DOHH2 (cell line): ENCODE data around the gene ANO8.

Experiments
- H3F3A ChIP-seq: fragments of 200-600 bp; sonication (generic), shearing (Covaris generic); 2 replicates; pipeline ENCODE4 v1.6.0; 2016; ENCODE audit warnings: antibody characterized with exemption, mild to moderate bottlenecking; ENCODE audit not compliant: control insufficient read depth, insufficient read depth
- H3K27ac ChIP-seq: fragments of 200-600 bp; sonication (generic); 2 replicates; pipeline ENCODE4 v1.5.1; 2014; ENCODE audit warnings: low read depth, mild to moderate bottlenecking, low read length, moderate library complexity
- H3K27me3 ChIP-seq: fragments of 200-600 bp; sonication (generic); 2 replicates; pipeline ENCODE4 v1.6.1; 2014; ENCODE audit warnings: mild to moderate bottlenecking, low read length, mixed read lengths; ENCODE audit not compliant: control insufficient read depth
- H3K36me3 ChIP-seq: fragments of 200-600 bp; sonication (generic); 2 replicates; pipeline ENCODE4 v1.6.1; 2014; ENCODE audit warnings: mild to moderate bottlenecking, low read length, moderate library complexity, mixed read lengths; ENCODE audit not compliant: control insufficient read depth
- H3K4me1 ChIP-seq: fragments of 200-600 bp; sonication (generic); 2 replicates; pipeline ENCODE4 v1.6.1; 2014; ENCODE audit warnings: mild to moderate bottlenecking, low read length, mixed read lengths; ENCODE audit not compliant: control insufficient read depth
- H3K4me2 ChIP-seq: fragments of 200-600 bp; sonication (generic); 2 replicates; pipeline ENCODE4 v1.6.0; 2014; ENCODE audit warnings: mild to moderate bottlenecking, low read length, moderate library complexity
- H3K4me3 ChIP-seq: fragments of 200-600 bp; sonication (generic); 2 replicates; pipeline ENCODE4 v1.5.1; 2014; ENCODE audit warnings: mild to moderate bottlenecking, low read length, mixed read lengths
- H3K79me2 ChIP-seq: fragments of 200-600 bp; sonication (generic); 2 replicates; pipeline ENCODE4 v1.6.1; 2014; ENCODE audit warnings: mild to moderate bottlenecking, low read length, mixed read lengths; ENCODE audit not compliant: control insufficient read depth
- H3K9me2 ChIP-seq: fragments of 200-600 bp; sonication (generic); replicated peaks from 2 replicates; pipeline ENCODE4 v1.6.1; 2014; ENCODE audit warnings: mild to moderate bottlenecking, low read length, mixed read lengths; ENCODE audit not compliant: control insufficient read depth
- H3K9me3 ChIP-seq: fragments of 200-600 bp; sonication (generic); 2 replicates; pipeline ENCODE4 v1.6.1; 2014; ENCODE audit warnings: antibody characterized with exemption, low read length, mixed read lengths; ENCODE audit not compliant: control insufficient read depth, insufficient read depth
- H4K20me1 ChIP-seq: fragments of 200-600 bp; sonication (generic); 2 replicates; pipeline ENCODE4 v1.6.0; 2014; ENCODE audit warnings: low read depth, mild to moderate bottlenecking, antibody characterized with exemption, low read length, moderate library complexity; ENCODE audit not compliant: control insufficient read depth, insufficient read depth
- EZH2phosphoT487 ChIP-seq: fragments of 200-600 bp; sonication (generic); IDR thresholded peaks from 2 replicates; pipeline ENCODE4 v1.6.1; 2017; ENCODE audit warnings: borderline replicate concordance, mild to moderate bottlenecking, antibody characterized with exemption, low read length, moderate library complexity, mixed read lengths
- TF ChIP-seq, protein P1 (sequence below): fragments of 200-600 bp; sonication (generic); IDR thresholded peaks from one replicate; pipeline ENCODE4 v1.5.1; 2014; ENCODE audit warnings: antibody characterized with exemption, mild to moderate bottlenecking, low read depth, low read length; ENCODE audit not compliant: poor library complexity, severe bottlenecking

Gene ANO8

DNA sequence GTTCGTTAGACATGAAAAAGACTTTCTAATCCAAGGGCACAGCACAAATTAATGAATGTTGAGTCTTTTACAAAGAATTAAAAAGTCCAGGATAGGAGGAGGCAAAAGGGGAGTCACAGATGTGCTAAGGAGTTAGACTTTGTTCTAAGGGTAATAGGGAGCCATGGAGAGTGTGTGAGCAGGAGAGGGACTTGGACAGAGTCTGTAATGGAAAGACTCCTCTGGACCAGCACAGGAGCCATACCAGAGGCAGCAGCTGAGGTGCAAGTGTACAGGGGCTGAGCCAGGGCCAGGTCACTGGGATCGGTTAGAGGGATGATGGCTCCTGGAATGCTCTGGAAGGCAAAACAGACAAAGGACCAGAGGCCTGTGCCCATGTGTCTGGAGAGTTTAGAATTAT lies 13.2 kb upstream of the ANO8 start:
- no peak for TF ChIP-seq EZH2phosphoT487
- H3K27ac ChIP-seq, result no peak overlapping the region

GRCh38 chr19:17347361-17347760 lies 12.7 kb upstream of the ANO8 start:
- no peaks in the 10 kb centered on the region for H4K20me1 ChIP-seq
- 0 out of 2 replicates have a peak, but pooled peaks cover 3% of the 10 kb centered on the region for H3K27me3 ChIP-seq
- H3K9me3 ChIP-seq, result no peaks in the 10 kb centered on the region
- TF ChIP-seq, protein P1, sequence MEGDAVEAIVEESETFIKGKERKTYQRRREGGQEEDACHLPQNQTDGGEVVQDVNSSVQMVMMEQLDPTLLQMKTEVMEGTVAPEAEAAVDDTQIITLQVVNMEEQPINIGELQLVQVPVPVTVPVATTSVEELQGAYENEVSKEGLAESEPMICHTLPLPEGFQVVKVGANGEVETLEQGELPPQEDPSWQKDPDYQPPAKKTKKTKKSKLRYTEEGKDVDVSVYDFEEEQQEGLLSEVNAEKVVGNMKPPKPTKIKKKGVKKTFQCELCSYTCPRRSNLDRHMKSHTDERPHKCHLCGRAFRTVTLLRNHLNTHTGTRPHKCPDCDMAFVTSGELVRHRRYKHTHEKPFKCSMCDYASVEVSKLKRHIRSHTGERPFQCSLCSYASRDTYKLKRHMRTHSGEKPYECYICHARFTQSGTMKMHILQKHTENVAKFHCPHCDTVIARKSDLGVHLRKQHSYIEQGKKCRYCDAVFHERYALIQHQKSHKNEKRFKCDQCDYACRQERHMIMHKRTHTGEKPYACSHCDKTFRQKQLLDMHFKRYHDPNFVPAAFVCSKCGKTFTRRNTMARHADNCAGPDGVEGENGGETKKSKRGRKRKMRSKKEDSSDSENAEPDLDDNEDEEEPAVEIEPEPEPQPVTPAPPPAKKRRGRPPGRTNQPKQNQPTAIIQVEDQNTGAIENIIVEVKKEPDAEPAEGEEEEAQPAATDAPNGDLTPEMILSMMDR, result no peak
- no peak for TF ChIP-seq EZH2phosphoT487
- peaks cover 11% of the 10 kb centered on the region for H3K36me3 ChIP-seq
- H3K9me2 ChIP-seq, result no peaks in the 10 kb centered on the region
- H3K79me2 ChIP-seq, result no peaks in the 10 kb centered on the region
- peaks cover 11% of the 10 kb centered on the region for H3F3A ChIP-seq
- no peak overlapping the region for H3K27ac ChIP-seq
- no peak overlapping the region for H3K4me3 ChIP-seq
- H3K4me1 ChIP-seq, result peaks cover 61% of the 10 kb centered on the region
- H3K4me2 ChIP-seq, result no peak overlapping the region

More for the DNA sequence above, 13.2 kb upstream of the ANO8 start:
- no peak overlapping the region for H3K4me2 ChIP-seq
- peaks cover 8% of the 10 kb centered on the region for H3K36me3 ChIP-seq
- no peak overlapping the region for H3K4me3 ChIP-seq
- no peaks in the 10 kb centered on the region for H3K79me2 ChIP-seq
- no peaks in the 10 kb centered on the region for H3K9me3 ChIP-seq
- no peaks in the 10 kb centered on the region for H4K20me1 ChIP-seq
- peaks cover 61% of the 10 kb centered on the region for H3K4me1 ChIP-seq
- H3K27me3 ChIP-seq, result 0 out of 2 replicates have a peak, but pooled peaks cover 3% of the 10 kb centered on the region
- H3K9me2 ChIP-seq, result no peaks in the 10 kb centered on the region
- H3F3A ChIP-seq, result peaks cover 11% of the 10 kb centered on the region

- Histone ChIP-seq H4K20me1 (no peaks in the 10 kb centered on the region; the same call in 1 of the 2 replicates), H3K27me3 (0 out of 2 replicates have a peak, but pooled peaks cover 3% of the 10 kb centered on the region), H3K36me3 (peaks cover 22% of the 10 kb centered on the region), H3K27ac (no peak overlapping the region), H3F3A (peaks cover 11% of the 10 kb centered on the region), H3K4me2 (peak overlapping the region; percentile 44; the same call in 1 of the 2 replicates), H3K9me2 (no peaks in the 10 kb centered on the region), H3K79me2 (peaks cover 2% of the 10 kb centered on the region; the same call in 1 of the 2 replicates), H3K4me1 (peaks cover 53% of the 10 kb centered on the region), H3K4me3 (no peak overlapping the region), H3K9me3 (no peaks in the 10 kb centered on the region)
- TF ChIP-seq, protein P1, result peak; percentile 92
- TF ChIP-seq EZH2phosphoT487, result no peak
These were observed 11.5 kb upstream of the ANO8 start for GRCh38 chr19:17346109-17346671.

DNA sequence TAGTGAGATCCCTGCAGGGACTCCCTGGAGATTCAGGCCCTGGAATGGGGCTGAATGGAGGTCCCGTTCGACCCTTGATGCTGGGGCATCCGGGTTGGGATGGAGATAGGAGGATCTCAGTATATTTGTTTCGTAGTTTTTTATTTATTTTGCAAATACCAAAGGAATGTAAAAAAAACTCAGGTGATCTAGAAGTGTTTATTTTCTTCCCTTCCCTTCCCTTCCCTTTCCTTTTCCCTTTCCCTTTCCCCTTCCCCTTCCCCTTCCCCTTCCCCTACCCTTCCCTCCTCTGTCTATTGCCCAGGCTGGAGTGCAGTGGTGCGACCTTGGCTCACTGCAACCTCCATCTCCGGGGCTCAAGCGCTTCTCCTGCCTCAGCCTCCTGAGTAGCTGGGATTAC lies 7.2 kb upstream of the ANO8 start:
- Histone ChIP-seq H3K27ac (no peak overlapping the region), H3K9me3 (no peaks in the 10 kb centered on the region), H3K27me3 (no peaks in the 10 kb centered on the region), H3K4me1 (peaks cover 40% of the 10 kb centered on the region), H3K79me2 (peaks cover 25% of the 10 kb centered on the region), H3K4me3 (no peak overlapping the region), H3K4me2 (no peak overlapping the region), H3F3A (peaks cover 7% of the 10 kb centered on the region), H3K9me2 (no peaks in the 10 kb centered on the region), H3K36me3 (peaks cover 41% of the 10 kb centered on the region), H4K20me1 (no peaks in the 10 kb centered on the region; the same call in 1 of the 2 replicates)
- TF ChIP-seq EZH2phosphoT487, result no peak
- TF ChIP-seq, protein P1, result no peak
